Subcutaneous adipose tissue (tissue), 4 donors: Measurements from ENCODE around the gene JADE3. TPM values are rescaled to one million over a fixed set of nuclear protein-coding genes. Genes with fewer than 3 reads are reported as not detected.

Experiments used
- CTCF ChIP-seq: fragments of 450-650 bp; IDR thresholded peaks from one replicate; pipeline ENCODE4 v1.5.1; 2016; ENCODE audit warnings: low read depth, mild to moderate bottlenecking, control low read depth, antibody characterized with exemption, moderate library complexity
- total RNA-seq, 4 donors: library from RNA; depleted of rRNA; stranded (reverse); fragments of >200 nt; gene quantifications; one replicate each; pipeline ENCODE4 v1.1.0, GENCODE V29; 2016

JADE3 gene
- total RNA-seq, 4 donors from 2014 or later, result 6.8 to 8.3 (median 8.1) TPM

GRCh38 chrX:46884799-46885198 lies 27.4 kb upstream of the JADE3 start:
- TF ChIP-seq CTCF, result no peak

- TF ChIP-seq CTCF, result no peak
Measured at GRCh38 chrX:46898207-46898606, 14.0 kb upstream of the JADE3 start.

- no peak for TF ChIP-seq CTCF
Measured at GRCh38 chrX:46903458-46904242, 8.6 kb upstream of the JADE3 start.

- TF ChIP-seq CTCF, result no peak
Measured at GRCh38 chrX:46904626-46905025, 7.6 kb upstream of the JADE3 start.

GRCh38 chrX:46910415-46910814 lies 1.8 kb upstream of the JADE3 start:
- TF ChIP-seq CTCF, result no peak

GRCh38 chrX:46912603-46913491 lies 626 bp downstream of the JADE3 start:
- no peak for TF ChIP-seq CTCF

- no peak for TF ChIP-seq CTCF
Measured at GRCh38 chrX:46913667-46914066, 1.4 kb downstream of the JADE3 start.
